ENCODE measurements around the gene LCE2A. TPM values are rescaled to one million over a fixed set of nuclear protein-coding genes. Genes with fewer than 3 reads are reported as not detected.

The LCE2A gene
- total RNA-seq, 5 donors from 2014 or later (not counting 1 experiment from before 2014, with no cell fraction given): not detected

DNA sequence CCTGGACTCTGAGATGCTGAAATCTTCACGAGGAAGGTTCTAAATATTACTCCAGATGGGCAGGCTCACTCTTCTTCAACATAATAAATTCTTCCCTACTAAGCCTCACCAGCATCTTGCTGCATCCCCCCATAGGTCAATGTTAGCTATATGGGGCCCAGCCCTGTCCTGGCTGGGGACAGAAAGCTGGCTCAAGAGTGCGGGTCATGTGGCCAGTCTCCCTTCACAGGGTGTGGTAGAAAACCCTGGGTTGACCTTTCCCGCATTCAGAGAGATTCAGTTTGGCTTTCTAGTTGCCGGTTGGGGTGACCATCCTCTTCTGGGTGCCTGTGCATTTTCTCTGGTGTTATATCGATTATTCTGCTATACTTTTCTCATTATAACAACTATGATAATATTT, 39.9 kb downstream of the LCE2A start:
- Mint-ChIP-seq H3K27me3 (peaks cover 31 to 37% of the 10 kb centered on the region in 2 donors), H3K27ac (no peak overlapping the region), H3K4me3 (no peak overlapping the region), H3K9me3 (no peaks in the 10 kb centered on the region), H3K4me1 (no peaks in the 10 kb centered on the region), H3K36me3 (no peaks in the 10 kb centered on the region)
- Histone ChIP-seq H3K36me3 (ENCODE audit: control insufficient read depth in 2 of 2, extremely low read depth in 1 of 2, insufficient read depth in 1 of 2, low read length in 1 of 2) (no peaks in the 10 kb centered on the region), H3K27me3 (replicated peaks in 1 of 2; ENCODE audit: control insufficient read depth in 2 of 2, extremely low read depth in 1 of 2, insufficient read depth in 2 of 2, low read length in 1 of 2) (peaks cover 3 to 11% of the 10 kb centered on the region in 2 experiments), H3K4me3 (ENCODE audit: control insufficient read depth in 1 of 2, extremely low read depth in 1 of 2, low read length in 1 of 2) (no peak overlapping the region), H3K27ac (ENCODE audit: low read length) (no peak overlapping the region), H3K4me1 (ENCODE audit: control insufficient read depth in 1 of 2, extremely low read depth in 1 of 2, insufficient read depth in 2 of 2, low read length in 2 of 2) (no peaks in the 10 kb centered on the region), H3K9me3 (no peaks in the 10 kb centered on the region)
- no peak for ATAC-seq (replicated peaks in 1 of 4)
- DNase-seq: no peak
- 100% methylated on average over 1 of the region's 5 CpGs for WGBS (ENCODE audit: insufficient coverage)
- ChIA-PET POLR2A (no interaction called here), CTCF (no interaction called here)

DNA sequence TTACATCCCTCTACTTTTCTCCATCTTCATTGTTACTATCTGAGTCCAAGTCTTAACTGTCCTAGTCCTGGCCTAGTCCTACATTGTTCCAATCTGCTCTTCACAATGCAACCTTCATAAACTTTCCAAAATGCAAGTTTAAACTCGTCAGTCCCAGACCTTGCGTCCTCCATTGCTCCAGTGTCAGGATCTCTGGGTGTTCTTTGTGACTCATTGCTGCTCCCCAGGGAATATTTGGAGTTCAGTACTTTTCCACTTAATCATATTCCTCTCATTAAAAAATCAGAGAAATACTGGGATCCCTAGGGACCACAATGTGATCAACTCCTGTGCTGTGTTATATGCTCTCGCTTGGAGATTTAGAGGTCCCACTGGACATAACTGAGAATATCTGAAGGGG, 41.7 kb downstream of the LCE2A start:
- POLR2A ChIA-PET: no interaction called here
- Histone ChIP-seq H3K27ac (ENCODE audit: low read length) (no peak overlapping the region), H3K36me3 (ENCODE audit: control insufficient read depth in 2 of 2, extremely low read depth in 1 of 2, insufficient read depth in 1 of 2, low read length in 1 of 2) (no peaks in the 10 kb centered on the region), H3K4me1 (ENCODE audit: control insufficient read depth in 1 of 2, extremely low read depth in 1 of 2, insufficient read depth in 2 of 2, low read length in 2 of 2) (no peaks in the 10 kb centered on the region), H3K4me3 (ENCODE audit: control insufficient read depth in 1 of 2, extremely low read depth in 1 of 2, low read length in 1 of 2) (no peak overlapping the region), H3K27me3 (replicated peaks in 1 of 2; ENCODE audit: control insufficient read depth in 2 of 2, extremely low read depth in 1 of 2, insufficient read depth in 2 of 2, low read length in 1 of 2) (peaks cover 3 to 20% of the 10 kb centered on the region in 2 experiments), H3K9me3 (no peaks in the 10 kb centered on the region)
- WGBS (ENCODE audit: insufficient coverage): 66% methylated on average over 2 of the region's 3 CpGs
- H3K4me1 Mint-ChIP-seq: no peaks in the 10 kb centered on the region
- no peaks in the 10 kb centered on the region for H3K9me3 Mint-ChIP-seq
- DNase-seq (no peak), ATAC-seq (replicated peaks in 1 of 4) (no peak)
- CTCF ChIA-PET: no interaction called here
- H3K27ac Mint-ChIP-seq: no peak overlapping the region
- peaks cover 28 to 46% of the 10 kb centered on the region in 2 donors for H3K27me3 Mint-ChIP-seq
- H3K36me3 Mint-ChIP-seq: no peaks in the 10 kb centered on the region
- no peak overlapping the region for H3K4me3 Mint-ChIP-seq

DNA sequence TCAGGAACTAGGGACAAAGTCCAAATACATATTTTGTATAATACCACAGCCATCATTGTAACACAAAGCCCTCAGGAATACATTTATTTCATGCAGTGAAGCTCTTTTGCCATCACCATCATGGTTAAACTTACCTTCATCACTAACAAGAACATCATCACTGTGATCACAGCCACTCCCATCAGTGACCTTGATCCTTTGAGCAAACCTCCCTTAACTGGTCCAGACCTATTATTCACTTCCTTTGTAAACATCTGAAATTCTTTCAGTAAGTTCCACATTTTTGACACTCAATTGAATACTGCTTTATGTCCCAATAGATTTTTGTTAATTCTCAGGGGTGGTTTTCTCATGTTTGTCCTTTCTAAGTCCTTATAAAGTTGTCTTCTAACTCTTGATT, 43.5 kb downstream of the LCE2A start:
- ChIA-PET CTCF (no interaction called here), POLR2A (no interaction called here)
- no peak overlapping the region for H3K4me3 ChIP-seq (ENCODE audit: control insufficient read depth in 1 of 2, extremely low read depth in 1 of 2, low read length in 1 of 2)
- DNase-seq: no peak
- no peaks in the 10 kb centered on the region for H3K4me1 ChIP-seq (ENCODE audit: control insufficient read depth in 1 of 2, extremely low read depth in 1 of 2, insufficient read depth in 2 of 2, low read length in 2 of 2)
- ATAC-seq (replicated peaks in 1 of 4): no peak
- no peak overlapping the region for H3K27ac ChIP-seq (ENCODE audit: low read length)
- no peaks in the 10 kb centered on the region for H3K9me3 Mint-ChIP-seq
- H3K36me3 Mint-ChIP-seq: no peaks in the 10 kb centered on the region
- H3K27me3 ChIP-seq (replicated peaks in 1 of 2; ENCODE audit: control insufficient read depth in 2 of 2, extremely low read depth in 1 of 2, insufficient read depth in 2 of 2, low read length in 1 of 2): peaks cover 0 to 16% of the 10 kb centered on the region in 2 experiments
- H3K4me1 Mint-ChIP-seq: no peaks in the 10 kb centered on the region
- H3K36me3 ChIP-seq (ENCODE audit: control insufficient read depth in 2 of 2, extremely low read depth in 1 of 2, insufficient read depth in 1 of 2, low read length in 1 of 2): no peaks in the 10 kb centered on the region
- H3K4me3 Mint-ChIP-seq: no peak overlapping the region
- H3K27ac Mint-ChIP-seq: no peak overlapping the region
- H3K9me3 ChIP-seq: no peaks in the 10 kb centered on the region
- peaks cover 27 to 50% of the 10 kb centered on the region in 2 donors for H3K27me3 Mint-ChIP-seq

DNA sequence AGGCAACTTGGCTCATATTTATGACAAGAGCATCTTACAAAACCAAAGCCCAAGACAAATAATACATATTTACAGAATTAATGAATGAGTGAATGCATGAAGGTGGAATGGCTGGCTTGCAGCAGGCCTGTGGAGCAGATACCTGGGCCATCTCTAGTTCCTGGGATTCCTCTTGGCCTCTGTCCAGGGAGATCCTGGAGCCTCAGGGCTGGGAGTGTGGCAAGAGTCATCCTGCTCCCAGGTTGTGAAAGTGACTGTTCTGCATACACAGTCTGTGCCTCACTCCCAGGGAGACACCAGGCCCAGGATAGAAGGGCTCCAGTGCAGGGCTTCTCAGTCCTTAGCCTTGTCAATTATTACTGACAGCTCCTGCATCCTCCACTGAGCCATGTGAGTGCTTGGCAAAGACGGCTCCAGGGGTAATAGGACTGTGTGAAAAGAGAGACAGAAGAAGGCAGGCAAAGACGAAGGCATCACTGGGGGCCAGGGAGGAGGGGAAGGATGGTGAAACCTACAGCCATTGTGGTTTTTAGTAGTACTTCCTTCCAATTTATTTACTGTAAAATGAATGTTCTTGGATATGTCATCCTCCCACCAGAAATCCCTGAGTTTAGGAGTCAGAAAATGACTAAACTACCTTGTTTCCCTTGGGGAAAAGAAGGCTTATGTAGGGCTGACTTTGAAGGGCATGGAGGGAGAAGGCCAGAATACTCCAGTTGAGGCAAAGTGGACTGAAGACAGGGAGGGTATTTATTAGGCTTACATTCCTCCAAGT, 45.4 kb downstream of the LCE2A start:
- no CpG with 5 or more reads among the region's 2 CpGs for WGBS (ENCODE audit: insufficient coverage)
- peaks cover 20 to 40% of the 10 kb centered on the region in 2 donors for H3K27me3 Mint-ChIP-seq
- H3K4me1 Mint-ChIP-seq: no peaks in the 10 kb centered on the region
- H3K27ac Mint-ChIP-seq: no peak overlapping the region
- H3K27me3 ChIP-seq (replicated peaks in 1 of 2; ENCODE audit: control insufficient read depth in 2 of 2, extremely low read depth in 1 of 2, insufficient read depth in 2 of 2, low read length in 1 of 2): peaks cover 0 to 9% of the 10 kb centered on the region in 2 experiments
- CTCF ChIA-PET: no interaction called here
- POLR2A ChIA-PET: no interaction called here
- no peaks in the 10 kb centered on the region for H3K4me1 ChIP-seq (ENCODE audit: control insufficient read depth in 1 of 2, extremely low read depth in 1 of 2, insufficient read depth in 2 of 2, low read length in 2 of 2)
- no peak overlapping the region for H3K4me3 Mint-ChIP-seq
- no peaks in the 10 kb centered on the region for H3K9me3 Mint-ChIP-seq
- no peak overlapping the region for H3K4me3 ChIP-seq (ENCODE audit: control insufficient read depth in 1 of 2, extremely low read depth in 1 of 2, low read length in 1 of 2)
- DNase-seq: no peak
- no peak for ATAC-seq (replicated peaks in 1 of 4)
- no peaks in the 10 kb centered on the region for H3K36me3 ChIP-seq (ENCODE audit: control insufficient read depth in 2 of 2, extremely low read depth in 1 of 2, insufficient read depth in 1 of 2, low read length in 1 of 2)
- H3K27ac ChIP-seq (ENCODE audit: low read length): no peak overlapping the region
- no peaks in the 10 kb centered on the region for H3K9me3 ChIP-seq
- H3K36me3 Mint-ChIP-seq: no peaks in the 10 kb centered on the region

DNA sequence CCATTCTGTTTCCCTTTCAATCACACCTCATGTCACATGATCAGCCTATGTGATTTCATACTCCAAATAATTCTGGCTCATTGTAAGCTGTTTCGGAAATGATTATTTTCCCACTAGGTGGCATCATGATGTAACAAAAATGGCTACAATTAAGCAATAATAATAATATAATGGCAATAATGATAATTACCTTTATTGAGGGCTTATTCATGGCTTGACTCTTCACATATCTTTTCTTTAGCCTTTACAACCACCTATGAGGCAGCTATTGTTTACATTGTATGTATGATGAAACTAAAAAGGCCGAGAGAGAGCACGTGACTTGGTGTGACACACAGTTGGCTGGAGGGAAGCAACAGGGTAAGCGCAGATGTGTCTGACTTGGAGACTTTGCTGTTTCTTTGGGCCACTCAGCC, 47.2 kb downstream of the LCE2A start:
- no peak overlapping the region for H3K4me3 ChIP-seq (ENCODE audit: control insufficient read depth in 1 of 2, extremely low read depth in 1 of 2, low read length in 1 of 2)
- ChIA-PET CTCF (no interaction called here), POLR2A (no interaction called here)
- WGBS (ENCODE audit: insufficient coverage): 100% methylated on average over 3 of the region's 4 CpGs
- peaks cover 24 to 32% of the 10 kb centered on the region in 2 donors for H3K27me3 Mint-ChIP-seq
- no peak overlapping the region for H3K4me3 Mint-ChIP-seq
- no peaks in the 10 kb centered on the region for H3K4me1 ChIP-seq (ENCODE audit: control insufficient read depth in 1 of 2, extremely low read depth in 1 of 2, insufficient read depth in 2 of 2, low read length in 2 of 2)
- H3K9me3 ChIP-seq: no peaks in the 10 kb centered on the region
- ATAC-seq (replicated peaks in 1 of 4) (no peak), DNase-seq (no peak)
- H3K27me3 ChIP-seq (replicated peaks in 1 of 2; ENCODE audit: control insufficient read depth in 2 of 2, extremely low read depth in 1 of 2, insufficient read depth in 2 of 2, low read length in 1 of 2): peaks cover 0 to 9% of the 10 kb centered on the region in 2 experiments
- no peaks in the 10 kb centered on the region for H3K36me3 Mint-ChIP-seq
- H3K4me1 Mint-ChIP-seq: no peaks in the 10 kb centered on the region
- H3K9me3 Mint-ChIP-seq: no peaks in the 10 kb centered on the region
- H3K27ac ChIP-seq (ENCODE audit: low read length): no peak overlapping the region
- no peaks in the 10 kb centered on the region for H3K36me3 ChIP-seq (ENCODE audit: control insufficient read depth in 2 of 2, extremely low read depth in 1 of 2, insufficient read depth in 1 of 2, low read length in 1 of 2)
- H3K27ac Mint-ChIP-seq: no peak overlapping the region

DNA sequence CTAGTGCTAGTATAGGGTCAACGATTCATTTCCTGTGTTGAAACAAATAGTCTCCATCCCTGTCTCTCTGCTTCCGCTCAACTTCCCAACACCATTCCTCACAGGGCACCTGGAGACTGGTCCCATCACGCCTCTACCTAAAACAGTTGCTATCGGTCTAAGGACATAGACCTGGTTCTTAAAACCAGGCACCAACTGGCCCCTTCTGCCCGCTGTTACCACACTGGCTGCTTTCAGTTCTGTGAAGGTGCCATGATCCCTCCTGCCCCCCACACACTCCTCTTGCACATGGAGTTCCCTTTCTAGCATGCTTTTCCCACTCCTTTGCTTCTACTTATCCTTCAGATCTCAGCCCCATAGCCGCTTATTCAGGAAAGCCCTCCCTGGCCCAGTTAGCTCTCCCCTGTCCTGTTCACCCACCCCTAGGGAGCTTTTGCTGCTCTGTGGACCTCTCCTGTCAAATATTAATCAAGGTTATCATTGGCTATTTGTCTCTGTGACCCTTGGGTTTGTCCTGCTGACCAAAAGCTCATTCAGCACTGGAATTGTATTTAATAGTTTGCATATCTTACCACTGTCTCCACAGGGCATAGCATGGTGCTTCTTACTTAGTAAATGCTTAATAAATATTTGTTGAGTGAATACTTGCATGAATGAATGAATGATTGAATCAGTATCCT, 47.8 kb downstream of the LCE2A start:
- 78% methylated on average over 4 of the region's 6 CpGs for WGBS (ENCODE audit: insufficient coverage)
- Histone ChIP-seq H3K27ac (ENCODE audit: low read length) (no peak overlapping the region), H3K36me3 (ENCODE audit: control insufficient read depth in 2 of 2, extremely low read depth in 1 of 2, insufficient read depth in 1 of 2, low read length in 1 of 2) (no peaks in the 10 kb centered on the region), H3K4me3 (ENCODE audit: control insufficient read depth in 1 of 2, extremely low read depth in 1 of 2, low read length in 1 of 2) (no peak overlapping the region), H3K9me3 (no peaks in the 10 kb centered on the region), H3K27me3 (replicated peaks in 1 of 2; ENCODE audit: control insufficient read depth in 2 of 2, extremely low read depth in 1 of 2, insufficient read depth in 2 of 2, low read length in 1 of 2) (peaks cover 4 to 9% of the 10 kb centered on the region in 2 experiments), H3K4me1 (ENCODE audit: control insufficient read depth in 1 of 2, extremely low read depth in 1 of 2, insufficient read depth in 2 of 2, low read length in 2 of 2) (no peaks in the 10 kb centered on the region)
- Mint-ChIP-seq H3K9me3 (no peaks in the 10 kb centered on the region), H3K27me3 (peaks cover 30 to 38% of the 10 kb centered on the region in 2 donors), H3K4me1 (no peaks in the 10 kb centered on the region), H3K4me3 (no peak overlapping the region), H3K36me3 (no peaks in the 10 kb centered on the region), H3K27ac (no peak overlapping the region)
- ChIA-PET POLR2A (no interaction called here), CTCF (no interaction called here)
- DNase-seq (no peak), ATAC-seq (replicated peaks in 1 of 4) (no peak)

All from T-cell (primary cell).